Ishikawa (cell line): ENCODE data around the gene KRT27.
A peak's percentile ranks its signal among the peaks of the same experiment; 100 is the strongest.

ENCODE experiments used
- CEBPB ChIP-seq: IDR thresholded peaks from 2 replicates; pipeline ENCODE4 v1.6.1; 2012
- CREB1 ChIP-seq: IDR thresholded peaks from 2 replicates; pipeline ENCODE4 v1.6.1; 2012; ENCODE audit warnings: low read depth
- EGR1 ChIP-seq: IDR thresholded peaks from 2 replicates; pipeline ENCODE4 v1.6.1; 2012
- EP300 ChIP-seq: IDR thresholded peaks from 2 replicates; pipeline ENCODE4 v1.6.1; 2012; ENCODE audit warnings: borderline replicate concordance
- FOXM1 ChIP-seq: IDR thresholded peaks from 2 replicates; pipeline ENCODE4 v1.6.1; 2012; ENCODE audit warnings: low read depth, borderline replicate concordance
- NFIC ChIP-seq: IDR thresholded peaks from 2 replicates; pipeline ENCODE4 v1.6.1; 2012
- RAD21 ChIP-seq: IDR thresholded peaks from 2 replicates; pipeline ENCODE4 v1.6.1; 2012; ENCODE audit warnings: low read depth
- TAF1 ChIP-seq: IDR thresholded peaks from 2 replicates; pipeline ENCODE4 v1.6.1; 2012; ENCODE audit warnings: low read depth, mild to moderate bottlenecking
- TCF12 ChIP-seq: IDR thresholded peaks from 2 replicates; pipeline ENCODE4 v1.6.1; 2012; ENCODE audit warnings: low read depth
- TEAD4 ChIP-seq: IDR thresholded peaks from 2 replicates; pipeline ENCODE4 v1.6.1; 2012
- YY1 ChIP-seq: IDR thresholded peaks from 2 replicates; pipeline ENCODE4 v1.6.1; 2012; ENCODE audit warnings: low read depth
- ZBTB7A ChIP-seq: IDR thresholded peaks from 2 replicates; pipeline ENCODE4 v1.6.1; 2012; ENCODE audit warnings: low read depth
- TF ChIP-seq, protein P1 (sequence below): IDR thresholded peaks from 2 replicates; pipeline ENCODE4 v1.6.1; 2012
- TF ChIP-seq, protein P2 (sequence below): IDR thresholded peaks from 2 replicates; pipeline ENCODE4 v1.6.1; 2012; ENCODE audit warnings: low read depth, mild to moderate bottlenecking
- TF ChIP-seq, protein P3 (sequence below): IDR thresholded peaks from 2 replicates; pipeline ENCODE4 v1.6.1; 2012

The KRT27 gene

DNA sequence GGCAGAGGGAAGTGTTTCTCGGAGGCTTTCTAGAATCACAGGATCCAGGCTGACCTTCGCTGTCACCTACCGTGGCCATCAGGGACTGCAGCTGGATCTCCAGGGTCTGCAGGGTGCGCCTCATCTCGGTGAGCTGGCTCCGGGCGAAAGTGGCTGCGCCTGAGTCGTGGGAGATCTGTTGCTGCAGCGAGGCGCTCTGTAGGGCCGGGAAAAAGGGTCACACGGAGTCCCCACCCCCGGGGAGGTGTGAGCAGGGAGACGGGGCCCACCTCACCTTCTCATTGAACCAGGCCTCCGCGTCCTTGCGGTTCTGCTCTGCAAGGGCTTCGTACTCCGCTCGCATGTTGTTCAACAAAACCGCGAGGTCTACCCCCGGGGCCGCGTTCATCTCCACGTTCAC, 14.5 kb upstream of the KRT27 start:
- no peak for TF ChIP-seq FOXM1
- no peak for TF ChIP-seq TCF12
- no peak for TF ChIP-seq TAF1
- TF ChIP-seq, protein P1, sequence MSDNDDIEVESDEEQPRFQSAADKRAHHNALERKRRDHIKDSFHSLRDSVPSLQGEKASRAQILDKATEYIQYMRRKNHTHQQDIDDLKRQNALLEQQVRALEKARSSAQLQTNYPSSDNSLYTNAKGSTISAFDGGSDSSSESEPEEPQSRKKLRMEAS, result no peak

DNA sequence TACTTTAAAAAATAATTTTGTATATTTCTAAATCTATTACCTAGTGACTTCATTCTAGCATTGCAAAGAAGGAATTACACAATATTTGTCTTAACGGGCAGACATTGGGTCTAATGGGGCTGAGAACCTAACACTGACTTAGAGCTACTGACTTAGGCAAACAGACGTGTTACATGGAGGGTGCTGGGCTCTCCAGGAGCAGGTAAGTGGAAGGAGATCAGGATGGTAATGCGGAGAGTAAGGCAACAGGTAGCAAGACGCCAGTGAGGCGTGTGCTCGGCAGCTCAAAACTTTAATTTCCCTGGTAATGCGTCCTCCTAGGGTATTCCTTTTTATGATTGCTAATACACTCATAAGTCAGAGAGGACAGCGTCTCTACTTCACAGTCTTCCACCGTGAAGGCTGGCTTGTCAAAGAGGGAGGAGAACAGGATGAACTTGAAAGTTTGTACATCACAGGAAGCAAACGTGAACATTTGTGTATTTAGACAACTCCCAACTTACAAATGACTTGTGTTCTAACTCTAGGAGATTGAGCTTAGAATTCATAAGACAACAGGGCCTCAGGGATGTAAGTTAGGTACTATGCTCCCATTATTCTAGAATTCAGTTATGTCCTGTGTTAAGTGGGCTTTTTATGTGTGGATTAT, 12.8 kb upstream of the KRT27 start:
- no peak for TF ChIP-seq NFIC
- TF ChIP-seq TCF12, result no peak
- TF ChIP-seq RAD21, result no peak
- no peak for TF ChIP-seq ZBTB7A
- TF ChIP-seq, protein P2, sequence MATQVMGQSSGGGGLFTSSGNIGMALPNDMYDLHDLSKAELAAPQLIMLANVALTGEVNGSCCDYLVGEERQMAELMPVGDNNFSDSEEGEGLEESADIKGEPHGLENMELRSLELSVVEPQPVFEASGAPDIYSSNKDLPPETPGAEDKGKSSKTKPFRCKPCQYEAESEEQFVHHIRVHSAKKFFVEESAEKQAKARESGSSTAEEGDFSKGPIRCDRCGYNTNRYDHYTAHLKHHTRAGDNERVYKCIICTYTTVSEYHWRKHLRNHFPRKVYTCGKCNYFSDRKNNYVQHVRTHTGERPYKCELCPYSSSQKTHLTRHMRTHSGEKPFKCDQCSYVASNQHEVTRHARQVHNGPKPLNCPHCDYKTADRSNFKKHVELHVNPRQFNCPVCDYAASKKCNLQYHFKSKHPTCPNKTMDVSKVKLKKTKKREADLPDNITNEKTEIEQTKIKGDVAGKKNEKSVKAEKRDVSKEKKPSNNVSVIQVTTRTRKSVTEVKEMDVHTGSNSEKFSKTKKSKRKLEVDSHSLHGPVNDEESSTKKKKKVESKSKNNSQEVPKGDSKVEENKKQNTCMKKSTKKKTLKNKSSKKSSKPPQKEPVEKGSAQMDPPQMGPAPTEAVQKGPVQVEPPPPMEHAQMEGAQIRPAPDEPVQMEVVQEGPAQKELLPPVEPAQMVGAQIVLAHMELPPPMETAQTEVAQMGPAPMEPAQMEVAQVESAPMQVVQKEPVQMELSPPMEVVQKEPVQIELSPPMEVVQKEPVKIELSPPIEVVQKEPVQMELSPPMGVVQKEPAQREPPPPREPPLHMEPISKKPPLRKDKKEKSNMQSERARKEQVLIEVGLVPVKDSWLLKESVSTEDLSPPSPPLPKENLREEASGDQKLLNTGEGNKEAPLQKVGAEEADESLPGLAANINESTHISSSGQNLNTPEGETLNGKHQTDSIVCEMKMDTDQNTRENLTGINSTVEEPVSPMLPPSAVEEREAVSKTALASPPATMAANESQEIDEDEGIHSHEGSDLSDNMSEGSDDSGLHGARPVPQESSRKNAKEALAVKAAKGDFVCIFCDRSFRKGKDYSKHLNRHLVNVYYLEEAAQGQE, result no peak
- TF ChIP-seq CEBPB, result no peak
- TF ChIP-seq TAF1, result no peak

DNA sequence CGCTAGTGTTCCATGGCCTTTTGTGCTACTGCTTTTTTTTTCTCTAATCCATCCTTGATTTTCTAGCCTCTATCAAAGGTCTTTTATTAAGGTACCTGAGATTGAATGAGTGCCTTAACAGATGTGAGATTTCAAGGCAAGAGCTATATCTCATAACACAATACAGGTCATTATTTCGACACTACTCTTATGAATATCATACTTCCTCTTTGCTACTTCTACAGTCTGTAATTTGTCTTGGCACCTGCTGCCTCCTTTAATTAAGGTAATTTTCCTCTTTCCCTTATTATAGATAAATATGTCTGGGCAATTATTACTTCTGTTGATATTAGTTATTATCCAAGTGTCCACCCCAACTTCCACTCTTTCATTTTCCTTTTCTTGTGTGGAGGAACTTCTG, 12.1 kb upstream of the KRT27 start:
- no peak for TF ChIP-seq TEAD4
- TF ChIP-seq FOXM1, result no peak
- TF ChIP-seq CREB1, result no peak
- TF ChIP-seq EGR1, result no peak
- TF ChIP-seq EP300, result no peak
- TF ChIP-seq TCF12, result no peak
- no peak for TF ChIP-seq NFIC
- no peak for TF ChIP-seq TAF1
- TF ChIP-seq, protein P2, result no peak
- TF ChIP-seq, protein P1, result no peak
- no peak for TF ChIP-seq YY1
- no peak for TF ChIP-seq RAD21
- TF ChIP-seq, protein P3, sequence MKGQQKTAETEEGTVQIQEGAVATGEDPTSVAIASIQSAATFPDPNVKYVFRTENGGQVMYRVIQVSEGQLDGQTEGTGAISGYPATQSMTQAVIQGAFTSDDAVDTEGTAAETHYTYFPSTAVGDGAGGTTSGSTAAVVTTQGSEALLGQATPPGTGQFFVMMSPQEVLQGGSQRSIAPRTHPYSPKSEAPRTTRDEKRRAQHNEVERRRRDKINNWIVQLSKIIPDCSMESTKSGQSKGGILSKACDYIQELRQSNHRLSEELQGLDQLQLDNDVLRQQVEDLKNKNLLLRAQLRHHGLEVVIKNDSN, result no peak
- TF ChIP-seq CEBPB, result no peak
- no peak for TF ChIP-seq ZBTB7A

DNA sequence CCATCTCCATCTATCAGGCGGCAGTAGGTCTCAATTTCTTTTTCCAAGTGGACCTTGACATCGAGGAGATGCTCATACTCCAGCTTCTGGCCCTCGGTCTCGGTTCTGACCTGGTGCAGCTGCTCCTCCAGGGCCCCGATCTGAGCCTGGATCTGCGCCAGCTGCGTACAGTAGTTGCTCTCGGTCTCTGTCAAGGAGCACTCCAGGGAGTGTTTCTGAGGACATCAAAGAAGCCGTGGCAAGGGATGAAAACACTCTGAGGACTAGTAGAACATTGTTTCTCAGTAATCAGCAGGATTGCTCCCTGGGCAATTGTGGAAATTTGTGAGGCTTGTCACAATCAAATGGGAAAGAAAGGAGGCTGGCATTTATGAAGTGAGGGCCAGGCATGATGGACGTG, 11.5 kb upstream of the KRT27 start:
- TF ChIP-seq FOXM1, result no peak

DNA sequence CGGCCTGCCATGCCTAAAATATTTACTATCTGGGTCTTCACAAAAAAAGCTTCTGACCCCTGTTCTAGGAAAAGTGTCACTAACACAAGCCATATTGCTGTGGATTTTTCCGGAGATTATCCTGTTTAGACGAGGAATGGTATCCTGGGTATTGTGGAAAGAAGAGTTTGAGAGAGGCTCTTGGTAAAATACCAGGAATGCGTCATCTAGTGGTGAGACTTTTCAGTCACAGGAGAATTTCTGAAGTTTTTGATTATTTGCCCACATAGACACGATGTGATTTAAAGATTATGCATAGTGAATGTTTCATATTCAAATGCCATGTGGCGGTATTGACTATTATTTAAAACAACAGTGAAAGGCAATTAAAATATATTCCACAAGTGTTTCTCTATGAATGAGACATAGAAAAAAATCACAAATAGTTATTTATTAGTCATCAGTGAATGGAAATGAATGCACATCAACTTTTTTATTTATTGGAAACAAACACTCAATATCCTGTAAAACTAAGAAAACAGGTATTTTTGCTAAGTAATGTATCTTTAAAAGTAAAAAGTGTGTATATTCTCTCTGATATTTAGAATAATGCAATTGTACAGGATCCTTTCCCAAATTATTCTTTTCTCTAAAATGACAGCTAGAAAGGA, 9.6 kb upstream of the KRT27 start:
- TF ChIP-seq RAD21, result peak; percentile 59
- TF ChIP-seq TCF12, result no peak

DNA sequence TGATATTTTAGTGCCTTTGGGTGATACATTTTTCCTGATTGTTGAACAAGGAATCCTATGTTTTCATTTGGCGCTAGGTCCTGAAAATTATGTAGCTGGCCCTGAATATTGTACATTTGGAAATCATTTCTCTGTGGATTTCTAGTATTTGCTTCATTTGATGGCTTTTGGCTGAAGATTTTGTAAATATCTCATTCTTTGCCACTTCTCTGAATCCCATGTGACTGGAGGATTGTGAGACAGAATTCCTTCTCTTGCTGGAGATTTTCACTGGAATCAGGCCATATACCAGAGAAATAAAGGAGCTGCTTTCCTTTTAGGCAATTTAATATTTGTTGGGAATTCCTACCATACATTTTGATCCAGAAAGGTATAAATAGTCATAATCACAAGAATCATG, 8.8 kb upstream of the KRT27 start:
- TF ChIP-seq EGR1 (no peak), EP300 (no peak), FOXM1 (no peak), RAD21 (no peak), CREB1 (no peak), YY1 (no peak), ZBTB7A (no peak), NFIC (no peak)
- TF ChIP-seq, protein P2, result no peak
- TF ChIP-seq, protein P1, result no peak
